Uterus (tissue), 2 donors: ENCODE measurements around the gene RIPPLY3.

Experiments used
- POLR2A ChIP-seq, 2 donors: fragments of 450-650 bp; IDR thresholded peaks; one replicate each; pipeline ENCODE4 v1.6.1; 2016; ENCODE audit warnings: antibody characterized with exemption in 2 of 2, mild to moderate bottlenecking in 1 of 2, moderate library complexity in 1 of 2
- TF ChIP-seq, protein P1 (sequence below), 4 experiments: fragments of 200-600 bp in 2 of 4; fragments of 450-650 bp in 2 of 4; sonication (generic) in 2 of 4; IDR thresholded peaks; one replicate each; pipeline ENCODE4 v1.5.1; 2016 to 2019; ENCODE audit warnings: antibody characterized with exemption in 4 of 4, mild to moderate bottlenecking in 2 of 4, moderate library complexity in 1 of 4

DNA sequence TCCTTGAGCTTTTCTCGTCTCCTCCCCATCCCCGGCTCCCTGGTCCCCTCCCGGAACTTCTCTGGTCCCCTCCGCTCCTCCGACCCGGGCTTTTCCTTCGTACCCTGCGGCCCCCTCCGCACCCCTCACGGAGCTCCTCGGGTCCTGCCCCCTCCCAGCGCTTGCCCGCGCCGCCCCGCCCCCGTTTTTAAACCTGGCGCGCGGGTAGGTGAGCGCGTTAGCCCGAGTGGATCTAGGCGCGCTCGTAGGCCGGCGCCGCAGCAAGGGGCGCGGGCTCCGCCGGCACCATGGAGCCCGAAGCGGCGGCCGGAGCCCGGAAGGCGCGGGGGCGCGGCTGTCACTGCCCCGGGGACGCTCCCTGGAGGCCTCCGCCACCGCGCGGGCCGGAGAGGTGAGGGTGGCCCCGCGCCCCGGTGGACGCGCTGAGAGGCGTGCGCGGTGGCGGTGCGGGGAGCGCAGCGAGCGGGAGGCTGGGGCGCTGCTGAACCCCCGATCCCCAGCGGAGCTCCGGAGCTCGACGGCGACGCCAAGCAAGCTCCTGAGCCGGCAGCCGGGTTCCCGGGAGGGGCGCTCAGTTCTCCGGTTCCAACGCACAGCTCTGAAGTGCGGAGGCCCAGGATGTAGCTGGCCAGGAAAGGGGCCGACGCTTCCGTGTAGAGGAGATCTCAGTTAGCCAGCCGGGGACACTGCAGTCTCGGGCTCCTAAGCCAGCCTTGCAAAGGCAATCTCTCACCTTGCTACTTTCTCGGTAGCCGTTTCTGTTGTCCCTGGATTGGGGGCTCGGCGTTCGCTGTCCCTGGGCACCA lies at the start of gene RIPPLY3:
- TF ChIP-seq, protein P1, sequence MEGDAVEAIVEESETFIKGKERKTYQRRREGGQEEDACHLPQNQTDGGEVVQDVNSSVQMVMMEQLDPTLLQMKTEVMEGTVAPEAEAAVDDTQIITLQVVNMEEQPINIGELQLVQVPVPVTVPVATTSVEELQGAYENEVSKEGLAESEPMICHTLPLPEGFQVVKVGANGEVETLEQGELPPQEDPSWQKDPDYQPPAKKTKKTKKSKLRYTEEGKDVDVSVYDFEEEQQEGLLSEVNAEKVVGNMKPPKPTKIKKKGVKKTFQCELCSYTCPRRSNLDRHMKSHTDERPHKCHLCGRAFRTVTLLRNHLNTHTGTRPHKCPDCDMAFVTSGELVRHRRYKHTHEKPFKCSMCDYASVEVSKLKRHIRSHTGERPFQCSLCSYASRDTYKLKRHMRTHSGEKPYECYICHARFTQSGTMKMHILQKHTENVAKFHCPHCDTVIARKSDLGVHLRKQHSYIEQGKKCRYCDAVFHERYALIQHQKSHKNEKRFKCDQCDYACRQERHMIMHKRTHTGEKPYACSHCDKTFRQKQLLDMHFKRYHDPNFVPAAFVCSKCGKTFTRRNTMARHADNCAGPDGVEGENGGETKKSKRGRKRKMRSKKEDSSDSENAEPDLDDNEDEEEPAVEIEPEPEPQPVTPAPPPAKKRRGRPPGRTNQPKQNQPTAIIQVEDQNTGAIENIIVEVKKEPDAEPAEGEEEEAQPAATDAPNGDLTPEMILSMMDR (IDR thresholded peaks at IDR 0.05): no peak
- no peak for TF ChIP-seq POLR2A (IDR thresholded peaks at IDR 0.05)
